ENCODE results near the gene NEURL4.

The NEURL4 gene

GRCh38 chr17:7307686-7308624, 21.2 kb downstream of the NEURL4 start:
- ChIA-PET CTCF (no interaction called here), POLR2A (ENCODE audit: low non-redundant PET) (no interaction called here)
- peak overlapping the region; percentile 98 for H3K27ac ChIP-seq
- TF ChIP-seq CTCF (conservative IDR thresholded peaks at IDR 0.05; ENCODE audit: low read depth), result no peak
- peak; percentile 26 for DNase-seq (ENCODE audit: low spot score)

GRCh38 chr17:7306911-7307685, 22.0 kb downstream of the NEURL4 start, which contains the start of gene EIF5A:
EIF5A (plus strand) TSS chr17:7307628; CDS start chr17:7309636, 2,008 bp downstream.
- peak within 1 kb of the TSS; percentile 98 for H3K27ac ChIP-seq
- ChIA-PET CTCF (interaction anchor here (0.5 kb wide), 1 partner anchor 1681 kb away, joined by 4 read pairs; no protein-coding TSS in a partner anchor), POLR2A (ENCODE audit: low non-redundant PET) (no interaction called here)
- peak; percentile 100 for DNase-seq (ENCODE audit: low spot score)
- no peak for TF ChIP-seq CTCF (conservative IDR thresholded peaks at IDR 0.05; ENCODE audit: low read depth)

DNA sequence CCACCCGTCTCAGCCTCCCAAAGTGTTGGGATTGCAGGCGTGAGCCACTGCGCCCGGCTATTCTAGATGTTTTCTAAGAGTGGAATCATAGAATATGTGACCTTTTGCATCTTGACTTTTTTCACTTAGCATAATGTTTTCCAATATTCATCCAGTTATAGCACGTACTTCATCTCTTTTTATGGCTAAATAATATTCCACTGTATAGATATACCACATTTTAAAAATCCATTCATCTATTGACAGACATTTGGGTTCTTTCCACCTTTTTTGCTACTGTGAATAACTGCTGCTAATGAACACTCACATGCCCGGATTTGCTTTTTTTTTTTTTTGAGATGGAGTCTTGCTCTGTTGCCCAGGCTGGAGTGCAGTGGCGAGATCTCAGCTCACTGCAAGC, 25.0 kb downstream of the NEURL4 start:
- H3K27ac ChIP-seq, result no peak overlapping the region
- no peak for DNase-seq (ENCODE audit: low spot score)
- POLR2A ChIA-PET (ENCODE audit: low non-redundant PET), result no interaction called here
- CTCF ChIA-PET, result no interaction called here
- no peak for TF ChIP-seq CTCF (conservative IDR thresholded peaks at IDR 0.05; ENCODE audit: low read depth)

- DNase-seq (ENCODE audit: low spot score), result peak; percentile 55
- TF ChIP-seq CTCF (conservative IDR thresholded peaks at IDR 0.05; ENCODE audit: low read depth), result peak; percentile 94
- POLR2A ChIA-PET (ENCODE audit: low non-redundant PET), result interaction anchor here (0.9 kb wide), 1 partner anchor 15 kb away, joined by 3 read pairs; the partner anchor contains the start of gene SLC2A4
- CTCF ChIA-PET, result interaction anchor here (0.6 to 1.9 kb wide), 21 partner anchors 9 to 282 kb away, joined by 3 to 48 read pairs (median 4); partner anchors contain the start of genes CLDN7, CTDNEP1, GABARAP and GPS2
- H3K27ac ChIP-seq, result peak overlapping the region; percentile 81
These were observed 32.8 kb downstream of the NEURL4 start for GRCh38 chr17:7296189-7296861.

DNA sequence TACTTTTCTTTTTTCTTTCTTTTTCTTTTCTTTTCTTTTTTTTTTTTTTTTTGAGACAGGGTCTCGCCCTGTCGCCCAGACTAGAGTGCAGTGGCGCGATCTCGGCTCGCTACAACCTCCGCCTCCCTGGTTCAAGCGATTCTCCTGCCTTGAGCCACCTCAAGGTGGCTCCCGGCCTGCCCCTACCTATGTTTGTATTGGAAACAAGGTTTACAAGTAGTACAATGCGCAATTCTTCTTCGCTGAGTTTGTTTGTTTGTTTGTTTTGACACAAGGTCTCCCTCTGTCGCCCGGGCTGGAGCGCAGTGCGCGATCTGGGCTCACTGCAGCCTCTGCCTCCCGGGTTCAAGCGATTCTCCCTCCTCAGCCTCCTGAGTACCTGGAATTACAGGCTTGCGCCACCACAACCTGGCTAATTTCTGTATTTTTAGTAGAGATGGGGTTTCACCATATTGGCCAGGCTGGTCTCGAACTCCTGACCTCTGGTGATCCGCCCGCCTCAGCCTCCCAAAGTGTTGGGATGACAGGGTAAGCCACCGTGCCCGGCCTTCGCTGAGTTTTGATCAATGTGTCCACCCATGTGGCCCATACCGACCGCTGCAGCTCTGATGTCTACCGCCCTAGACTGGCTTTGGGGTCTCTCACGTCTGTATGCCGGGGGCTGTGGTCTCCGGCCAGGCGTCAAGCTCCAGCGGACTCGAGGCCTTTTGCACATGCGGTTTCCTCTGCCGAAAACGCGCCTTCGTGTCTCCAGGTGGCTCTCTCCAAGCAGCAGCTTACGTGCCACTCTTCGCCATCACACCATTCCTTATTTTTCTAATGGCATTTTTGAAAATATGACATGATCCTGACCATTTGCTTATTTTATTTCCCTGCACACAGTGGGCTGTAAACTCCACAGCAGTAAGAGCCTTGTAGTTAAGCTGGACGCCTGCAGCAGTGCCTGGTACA, 33.6 kb downstream of the NEURL4 start:
- DNase-seq (ENCODE audit: low spot score), result no peak
- peak overlapping the region; percentile 81 for H3K27ac ChIP-seq
- no peak for TF ChIP-seq CTCF (conservative IDR thresholded peaks at IDR 0.05; ENCODE audit: low read depth)
- POLR2A ChIA-PET (ENCODE audit: low non-redundant PET), result interaction anchor here (0.6 to 0.9 kb wide), 2 partner anchors 14 to 97 kb away, joined by 3 to 5 read pairs; partner anchors contain the start of gene SLC2A4
- CTCF ChIA-PET, result interaction anchor here (0.6 to 1.9 kb wide), 12 partner anchors 10 to 281 kb away, joined by 3 to 48 read pairs (median 5); partner anchors contain the start of genes GPS2 and SLC2A4
